K562 (cell line): ENCODE data around the gene PCDHB4. TPM values are rescaled to one million over a fixed set of nuclear protein-coding genes. Genes with fewer than 3 reads are reported as not detected.

ENCODE experiments used
- ATAC-seq: fragments of 200-7000 bp; cut with Tn5 transposase; 3 replicates; pipeline ENCODE4 v1.9.1; 2020; ENCODE audit warnings: moderate library complexity
- BruUV-seq: library from RNA; stranded (reverse); fragments of 400-500 nt; replicated peaks from 2 replicates; lab custom pipeline; 2021; lab: Mats Ljungman, UMichigan
- CTCF ChIA-PET: fragments of 300-600 bp; formaldehyde crosslinking; extraction: SDS; loops from one replicate; lab custom pipeline; 2021; ENCODE audit warnings: low intra/inter-chr PET ratio; lab: Yijun Ruan, JAX
- POLR2A ChIA-PET: fragments of 300-600, 350-650 bp; sonication (Branson Sonifier 250); formaldehyde crosslinking; extraction: SDS; loops from one replicate; lab custom pipeline; 2021; ENCODE audit warnings: antibody characterized with exemption, inconsistent platforms; lab: Yijun Ruan, JAX
- DNase-seq, 4 experiments: peaks; one replicate each; pipeline versions ENCODE4 v3.0.0 to v3.0.0-alpha.2; 2011 to 2018; ENCODE audit warnings: low spot score in 3 of 4, mixed read lengths in 3 of 4; ENCODE audit errors: extremely low read depth in 1 of 4
- FAIRE-seq: peaks from 2 replicates; lab custom pipeline; 2011; peaks lifted over from hg19 to GRCh38; lab: Jason Lieb, UNC
- H2AFZ ChIP-seq: 2 replicates; pipeline ENCODE4 v1.6.0; 2011; ENCODE audit warnings: low read depth, low read length, control low read depth, inconsistent platforms
- H3K27ac ChIP-seq: fragments of 200-600 bp; 3 replicates; pipeline ENCODE4 v1.8.0; 2011; ENCODE audit warnings: low read depth, mild to moderate bottlenecking, control low read depth, inconsistent platforms, low read length, moderate library complexity, mixed read lengths; ENCODE audit errors: extremely low read depth
- H3K27me3 ChIP-seq, 2 experiments: fragments of 300-600 bp in 1 of 2; 2 replicates in 1 of 2; 3 replicates in 1 of 2; pipeline versions ENCODE4 v1.6.0 to v1.8.0; 2011; ENCODE audit warnings: inconsistent platforms in 2 of 2, low read length in 2 of 2, mild to moderate bottlenecking in 1 of 2, mixed read lengths in 1 of 2, moderate library complexity in 1 of 2; ENCODE audit not compliant: control insufficient read depth in 2 of 2, insufficient read depth in 2 of 2
- H3K36me3 ChIP-seq: fragments of 300-600 bp; 3 replicates; pipeline ENCODE4 v1.8.0; 2011; ENCODE audit warnings: mild to moderate bottlenecking, low read length, inconsistent platforms; ENCODE audit not compliant: control insufficient read depth, insufficient read depth
- H3K4me1 ChIP-seq, 2 experiments: fragments of 200-600 bp in 1 of 2; replicated peaks in 1 of 2; 2 replicates in 1 of 2; 3 replicates in 1 of 2; pipeline versions ENCODE4 v1.5.1 to v1.8.0; 2011; ENCODE audit warnings: inconsistent platforms in 2 of 2, low read length in 2 of 2, mild to moderate bottlenecking in 1 of 2, mixed read lengths in 1 of 2, moderate library complexity in 1 of 2; ENCODE audit not compliant: control insufficient read depth in 2 of 2, insufficient read depth in 2 of 2
- H3K4me2 ChIP-seq: 2 replicates; pipeline ENCODE4 v1.6.1; 2011; ENCODE audit warnings: low read length, control low read depth, inconsistent platforms, mixed read lengths; ENCODE audit not compliant: insufficient read depth
- H3K4me3 ChIP-seq: fragments of 200-600 bp; sonication (generic), shearing (Covaris generic); 2 replicates; pipeline ENCODE4 v1.5.1; 2016; ENCODE audit warnings: control low read depth, inconsistent platforms
- H3K79me2 ChIP-seq: fragments of 200-600 bp; 3 replicates; pipeline ENCODE4 v1.8.0; 2011; ENCODE audit warnings: low read length, inconsistent platforms; ENCODE audit not compliant: control insufficient read depth, insufficient read depth
- H3K9ac ChIP-seq, 2 experiments: 2 replicates each; pipeline versions ENCODE4 v1.6.0 to v1.6.1; 2011; ENCODE audit warnings: low read depth in 2 of 2, low read length in 2 of 2, control low read depth in 1 of 2, inconsistent platforms in 1 of 2, mild to moderate bottlenecking in 1 of 2, mixed read lengths in 1 of 2; ENCODE audit not compliant: insufficient read depth in 1 of 2
- H3K9me1 ChIP-seq: one replicate; pipeline ENCODE4 v1.6.0; 2011; ENCODE audit warnings: inconsistent platforms, mild to moderate bottlenecking, low read length, moderate library complexity; ENCODE audit not compliant: control insufficient read depth, insufficient read depth
- H3K9me3 ChIP-seq: replicated peaks from 2 replicates; pipeline ENCODE4 v1.5.1; 2011; ENCODE audit warnings: low read depth, low read length, inconsistent platforms; ENCODE audit not compliant: control insufficient read depth, insufficient read depth
- H4K20me1 ChIP-seq: replicated peaks from 2 replicates; pipeline ENCODE4 v1.6.1; 2011; ENCODE audit warnings: low read length, inconsistent platforms, mixed read lengths; ENCODE audit not compliant: control insufficient read depth, insufficient read depth
- FOSL1 ChIP-seq: fragments of 200-800 bp; sonication (Bioruptor generic); conservative IDR thresholded peaks from 2 replicates; pipeline ENCODE4 v1.6.1; 2016; ENCODE audit warnings: missing genetic modification characterization, missing compliant biosample characterization
- KDM2B ChIP-seq: fragments of 250-450 bp; sonication (Bioruptor Pico); IDR thresholded peaks from 2 replicates; pipeline ENCODE4 v1.8.0; 2021; ENCODE audit warnings: mild to moderate bottlenecking, moderate library complexity
- NCOR1 ChIP-seq: fragments of 450-650 bp; IDR thresholded peaks from 2 replicates; pipeline ENCODE4 v1.6.1; 2016; ENCODE audit warnings: mild to moderate bottlenecking, moderate library complexity
- RBM39 ChIP-seq: fragments of 200-400 bp; formaldehyde crosslinking; optimal IDR thresholded peaks from 2 replicates; pipeline ENCODE3; 2018; ENCODE audit warnings: low read depth, low read length
- WGBS: fragments of 100-300 bp; shearing (Covaris generic); methylation state at CpG from one replicate; pipeline ENCODE4 v1.1.6; 2016; ENCODE audit warnings: low coverage, mixed read lengths; ENCODE audit not compliant: insufficient coverage; ENCODE audit errors: missing lambda C conversion rate; 5-methylcytosine and 5-hydroxymethylcytosine counted together
- in situ Hi-C: fragments of 300-500 bp; cut with MboI; formaldehyde crosslinking; loops from 4 replicates; pipeline ENCODE4 v1.15.0; 2018; ENCODE audit warnings: inconsistent platforms, mixed read lengths
- intact Hi-C: fragments of 100-400 bp; cut with micrococcal nuclease; formaldehyde crosslinking; loops from 2 replicates; pipeline ENCODE4 v1.14.2; 2022
- polyA plus RNA-seq, 8 experiments: library from polyadenylated mRNA; depleted of rRNA in 4 of 8; stranded (reverse) in 5 of 8; unstranded in 3 of 8; fragments of >200 nt; fragmentation: Nextera tagmentation in 2 of 8; fragmentation: Illumina TruSeq in 1 of 8; extraction: Ambion mirVana in 2 of 8; extraction: Trizol in 1 of 8; gene quantifications; 2 replicates each; pipeline versions ENCODE4 v1.2.1 to v1.2.3, GENCODE V29; 2011 to 2014; ENCODE audit warnings: inconsistent platforms in 1 of 8, missing spikeins in 1 of 8
- total RNA-seq, 7 experiments: library from RNA; depleted of rRNA in 6 of 7; stranded (reverse); fragments of >200 nt in 6 of 7; fragmentation: Illumina TruSeq in 2 of 7; extraction: Trizol in 2 of 7; gene quantifications; 2 replicates each; pipeline versions ENCODE4 v1.2.1 to v1.2.3, GENCODE V29; 2011 to 2021; ENCODE audit warnings: low replicate concordance in 1 of 7
- TF ChIP-seq, protein P1 (sequence below), 3 experiments: fragments of 200-800 bp in 1 of 3; fragments of 250-450 bp in 1 of 3; fragments of 450-650 bp in 1 of 3; sonication (Bioruptor Pico) in 1 of 3; sonication (Bioruptor generic) in 1 of 3; formaldehyde crosslinking in 1 of 3; IDR thresholded peaks; 2 replicates each; pipeline versions ENCODE4 v1.6.1 to v1.8.0; 2016 to 2022; ENCODE audit warnings: mild to moderate bottlenecking in 2 of 3, missing genetic modification characterization in 2 of 3, missing compliant biosample characterization in 1 of 3, moderate library complexity in 1 of 3
- TF ChIP-seq, protein P2 (sequence below): conservative IDR thresholded peaks from 2 replicates; pipeline ENCODE4 v1.6.1; 2011; ENCODE audit warnings: low read depth, mild to moderate bottlenecking, low read length; ENCODE audit not compliant: control insufficient read depth

Gene PCDHB4
- total and polyA plus RNA-seq, 9 of the 15 experiments (the other 6 are each of a cell fraction or from before 2014, with no cell fraction given), result not detected

- no peak overlapping the region for H3K27ac ChIP-seq
- POLR2A ChIA-PET, result no interaction called here
- H3K36me3 ChIP-seq, result no peaks in the 10 kb centered on the region
- ATAC-seq (no peak), DNase-seq (no peak), FAIRE-seq (no peak)
- no peaks in the 10 kb centered on the region for H3K4me1 ChIP-seq
- BruUV-seq, result no TSS peak
- H3K4me2 ChIP-seq, result no peak overlapping the region
- H4K20me1 ChIP-seq, result no peaks in the 10 kb centered on the region
- no peak overlapping the region for H3K4me3 ChIP-seq
- H3K9me1 ChIP-seq, result no peaks in the 10 kb centered on the region
- WGBS, result 47% methylated on average over 17 of the region's 17 CpGs
- H2AFZ ChIP-seq, result no peak overlapping the region
- CTCF ChIA-PET, result no interaction called here
- no peaks in the 10 kb centered on the region for H3K27me3 ChIP-seq
- no peaks in the 10 kb centered on the region for H3K79me2 ChIP-seq
- no peaks in the 10 kb centered on the region for H3K9me3 ChIP-seq
- in situ Hi-C loops, result no loop called here
- intact Hi-C loops, result no loop called here
- no peak overlapping the region for H3K9ac ChIP-seq
- TF ChIP-seq KDM2B (CRISPR knock-in tag) (no peak), RBM39 (no peak), FOSL1 (tag) (no peak), NCOR1 (no peak)
- TF ChIP-seq, protein P1, sequence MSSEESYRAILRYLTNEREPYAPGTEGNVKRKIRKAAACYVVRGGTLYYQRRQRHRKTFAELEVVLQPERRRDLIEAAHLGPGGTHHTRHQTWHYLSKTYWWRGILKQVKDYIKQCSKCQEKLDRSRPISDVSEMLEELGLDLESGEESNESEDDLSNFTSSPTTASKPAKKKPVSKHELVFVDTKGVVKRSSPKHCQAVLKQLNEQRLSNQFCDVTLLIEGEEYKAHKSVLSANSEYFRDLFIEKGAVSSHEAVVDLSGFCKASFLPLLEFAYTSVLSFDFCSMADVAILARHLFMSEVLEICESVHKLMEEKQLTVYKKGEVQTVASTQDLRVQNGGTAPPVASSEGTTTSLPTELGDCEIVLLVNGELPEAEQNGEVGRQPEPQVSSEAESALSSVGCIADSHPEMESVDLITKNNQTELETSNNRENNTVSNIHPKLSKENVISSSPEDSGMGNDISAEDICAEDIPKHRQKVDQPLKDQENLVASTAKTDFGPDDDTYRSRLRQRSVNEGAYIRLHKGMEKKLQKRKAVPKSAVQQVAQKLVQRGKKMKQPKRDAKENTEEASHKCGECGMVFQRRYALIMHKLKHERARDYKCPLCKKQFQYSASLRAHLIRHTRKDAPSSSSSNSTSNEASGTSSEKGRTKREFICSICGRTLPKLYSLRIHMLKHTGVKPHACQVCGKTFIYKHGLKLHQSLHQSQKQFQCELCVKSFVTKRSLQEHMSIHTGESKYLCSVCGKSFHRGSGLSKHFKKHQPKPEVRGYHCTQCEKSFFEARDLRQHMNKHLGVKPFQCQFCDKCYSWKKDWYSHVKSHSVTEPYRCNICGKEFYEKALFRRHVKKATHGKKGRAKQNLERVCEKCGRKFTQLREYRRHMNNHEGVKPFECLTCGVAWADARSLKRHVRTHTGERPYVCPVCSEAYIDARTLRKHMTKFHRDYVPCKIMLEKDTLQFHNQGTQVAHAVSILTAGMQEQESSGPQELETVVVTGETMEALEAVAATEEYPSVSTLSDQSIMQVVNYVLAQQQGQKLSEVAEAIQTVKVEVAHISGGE (CRISPR knock-in tag; IDR thresholded peaks at IDR 0.05), result peak in 1 of 3 experiments; percentile 76; a peak in 1 of 6 replicates
- TF ChIP-seq, protein P2, sequence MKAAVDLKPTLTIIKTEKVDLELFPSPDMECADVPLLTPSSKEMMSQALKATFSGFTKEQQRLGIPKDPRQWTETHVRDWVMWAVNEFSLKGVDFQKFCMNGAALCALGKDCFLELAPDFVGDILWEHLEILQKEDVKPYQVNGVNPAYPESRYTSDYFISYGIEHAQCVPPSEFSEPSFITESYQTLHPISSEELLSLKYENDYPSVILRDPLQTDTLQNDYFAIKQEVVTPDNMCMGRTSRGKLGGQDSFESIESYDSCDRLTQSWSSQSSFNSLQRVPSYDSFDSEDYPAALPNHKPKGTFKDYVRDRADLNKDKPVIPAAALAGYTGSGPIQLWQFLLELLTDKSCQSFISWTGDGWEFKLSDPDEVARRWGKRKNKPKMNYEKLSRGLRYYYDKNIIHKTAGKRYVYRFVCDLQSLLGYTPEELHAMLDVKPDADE, result no peak
Observed at GRCh38 chr5:141077826-141078225, 43.8 kb upstream of the PCDHB4 start.
